Fibroblast of lung (primary cell): ENCODE measurements around the gene TNFAIP2. TPM values are rescaled to one million over a fixed set of nuclear protein-coding genes. Genes with fewer than 3 reads are reported as not detected.

Experiments
- DNase-seq, 2 donors: peaks; one replicate each; pipeline versions ENCODE4 v3.0.0 to v3.0.0-alpha.2; 2010; ENCODE audit warnings: low read depth in 2 of 2
- H2AFZ ChIP-seq: 2 replicates; pipeline ENCODE4 v1.5.1; 2012; ENCODE audit warnings: low read length, control low read depth, inconsistent platforms
- H3K27ac ChIP-seq: 2 replicates; pipeline ENCODE4 v1.5.1; 2011; ENCODE audit warnings: low read length, control low read depth; ENCODE audit not compliant: insufficient read depth
- H3K27me3 ChIP-seq: 2 replicates; pipeline ENCODE4 v1.5.1; 2011; ENCODE audit warnings: mild to moderate bottlenecking, low read length; ENCODE audit not compliant: control insufficient read depth, insufficient read depth
- H3K36me3 ChIP-seq: 2 replicates; pipeline ENCODE4 v1.5.1; 2011; ENCODE audit warnings: low read length; ENCODE audit not compliant: control insufficient read depth, insufficient read depth
- H3K4me1 ChIP-seq: 2 replicates; pipeline ENCODE4 v1.5.1; 2011; ENCODE audit warnings: low read length; ENCODE audit not compliant: control insufficient read depth, insufficient read depth; ENCODE audit errors: extremely low read depth
- H3K4me2 ChIP-seq: 2 replicates; pipeline ENCODE4 v1.5.1; 2011; ENCODE audit warnings: low read length, control low read depth; ENCODE audit not compliant: insufficient read depth; ENCODE audit errors: extremely low read depth
- H3K4me3 ChIP-seq, 4 experiments: fragments of 200-600 bp in 1 of 4; sonication (generic) in 1 of 4; replicated peaks in 1 of 4; 2 replicates each; pipeline ENCODE4 v1.5.1; 2011 to 2016; ENCODE audit warnings: low read length in 4 of 4, low read depth in 3 of 4, mild to moderate bottlenecking in 3 of 4, control low read depth in 2 of 4, inconsistent platforms in 1 of 4, mixed read lengths in 1 of 4; ENCODE audit not compliant: insufficient read depth in 1 of 4; ENCODE audit errors: control extremely low read depth in 1 of 4
- H3K79me2 ChIP-seq: 2 replicates; pipeline ENCODE4 v1.5.1; 2012; ENCODE audit warnings: mild to moderate bottlenecking, low read length, inconsistent platforms; ENCODE audit not compliant: control insufficient read depth, insufficient read depth
- H3K9ac ChIP-seq: 2 replicates; pipeline ENCODE4 v1.5.1; 2011; ENCODE audit warnings: mild to moderate bottlenecking, low read length, control low read depth; ENCODE audit not compliant: insufficient read depth
- H3K9me3 ChIP-seq: 2 replicates; pipeline ENCODE4 v1.5.1; 2012; ENCODE audit warnings: low read depth, low read length; ENCODE audit not compliant: control insufficient read depth, insufficient read depth
- H4K20me1 ChIP-seq: 2 replicates; pipeline ENCODE4 v1.5.1; 2011; ENCODE audit warnings: low read length; ENCODE audit not compliant: control insufficient read depth, insufficient read depth; ENCODE audit errors: extremely low read depth
- EZH2 ChIP-seq: IDR thresholded peaks from 2 replicates; pipeline ENCODE4 v1.5.1; 2012; ENCODE audit warnings: low read length, control low read depth, mild to moderate bottlenecking; ENCODE audit errors: missing control alignments
- polyA plus RNA-seq, 2 donors: library from polyadenylated mRNA; depleted of rRNA in 1 of 2; stranded (reverse) in 1 of 2; unstranded in 1 of 2; fragments of >200 nt; gene quantifications; 2 replicates each; pipeline ENCODE4 v1.2.1, GENCODE V29; 2011 to 2012; ENCODE audit warnings: missing spikeins in 1 of 2
- total RNA-seq: library from RNA; depleted of rRNA; stranded (reverse); fragments of >200 nt; gene quantifications from 2 replicates; pipeline ENCODE4 v1.2.1, GENCODE V29; 2014
- TF ChIP-seq, protein P1 (sequence below), 2 donors: IDR thresholded peaks in 1 of 2; conservative IDR thresholded peaks in 1 of 2; 1 replicate in 1 of 2; 2 replicates in 1 of 2; pipeline ENCODE4 v1.5.1; 2011 to 2012; ENCODE audit warnings: low read length in 2 of 2, control low read depth in 1 of 2, inconsistent platforms in 1 of 2, low read depth in 1 of 2, mild to moderate bottlenecking in 1 of 2

TNFAIP2 gene
- total and polyA plus RNA-seq, 2 donors (not counting 1 experiment from before 2014, with no cell fraction given): 71.5 to 139 TPM

DNA sequence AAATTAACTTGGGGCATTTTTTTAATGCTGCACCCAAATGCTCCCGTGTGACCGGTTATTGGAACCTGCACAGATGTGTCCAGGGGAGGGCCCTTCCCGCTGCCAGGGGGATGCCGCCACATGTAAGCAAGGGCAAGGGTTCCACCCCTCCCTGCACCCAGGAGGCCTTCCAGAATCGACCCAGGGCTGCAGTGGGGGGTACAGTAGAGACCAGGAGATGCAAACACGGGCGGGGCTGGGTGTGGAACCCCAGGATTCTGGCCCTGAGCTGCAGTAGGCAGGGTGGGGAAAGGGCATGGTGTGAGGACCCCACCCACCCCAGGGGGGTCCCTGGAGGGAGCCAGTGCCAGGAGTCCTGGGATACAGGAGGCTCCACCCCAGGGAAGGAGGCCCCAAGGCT is 54.1 kb downstream of the TNFAIP2 start:
- H2AFZ ChIP-seq: no peak overlapping the region
- H3K36me3 ChIP-seq: no peaks in the 10 kb centered on the region
- H3K4me3 ChIP-seq: no peak overlapping the region
- no peak for DNase-seq
- H3K79me2 ChIP-seq: no peaks in the 10 kb centered on the region
- H3K9ac ChIP-seq: no peak overlapping the region
- H3K4me2 ChIP-seq: no peak overlapping the region
- H3K4me1 ChIP-seq: no peaks in the 10 kb centered on the region
- TF ChIP-seq, protein P1, sequence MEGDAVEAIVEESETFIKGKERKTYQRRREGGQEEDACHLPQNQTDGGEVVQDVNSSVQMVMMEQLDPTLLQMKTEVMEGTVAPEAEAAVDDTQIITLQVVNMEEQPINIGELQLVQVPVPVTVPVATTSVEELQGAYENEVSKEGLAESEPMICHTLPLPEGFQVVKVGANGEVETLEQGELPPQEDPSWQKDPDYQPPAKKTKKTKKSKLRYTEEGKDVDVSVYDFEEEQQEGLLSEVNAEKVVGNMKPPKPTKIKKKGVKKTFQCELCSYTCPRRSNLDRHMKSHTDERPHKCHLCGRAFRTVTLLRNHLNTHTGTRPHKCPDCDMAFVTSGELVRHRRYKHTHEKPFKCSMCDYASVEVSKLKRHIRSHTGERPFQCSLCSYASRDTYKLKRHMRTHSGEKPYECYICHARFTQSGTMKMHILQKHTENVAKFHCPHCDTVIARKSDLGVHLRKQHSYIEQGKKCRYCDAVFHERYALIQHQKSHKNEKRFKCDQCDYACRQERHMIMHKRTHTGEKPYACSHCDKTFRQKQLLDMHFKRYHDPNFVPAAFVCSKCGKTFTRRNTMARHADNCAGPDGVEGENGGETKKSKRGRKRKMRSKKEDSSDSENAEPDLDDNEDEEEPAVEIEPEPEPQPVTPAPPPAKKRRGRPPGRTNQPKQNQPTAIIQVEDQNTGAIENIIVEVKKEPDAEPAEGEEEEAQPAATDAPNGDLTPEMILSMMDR (conservative IDR thresholded peaks at IDR 0.05 in 1 of 2, IDR thresholded peaks at IDR 0.05 in 1 of 2; ENCODE audit: low read depth in 1 of 2, low read length in 2 of 2): no peak
- no peak for TF ChIP-seq EZH2
- no peaks in the 10 kb centered on the region for H4K20me1 ChIP-seq
- H3K27me3 ChIP-seq: peaks cover 3% of the 10 kb centered on the region
- H3K27ac ChIP-seq: no peak overlapping the region
- H3K9me3 ChIP-seq: no peaks in the 10 kb centered on the region

DNA sequence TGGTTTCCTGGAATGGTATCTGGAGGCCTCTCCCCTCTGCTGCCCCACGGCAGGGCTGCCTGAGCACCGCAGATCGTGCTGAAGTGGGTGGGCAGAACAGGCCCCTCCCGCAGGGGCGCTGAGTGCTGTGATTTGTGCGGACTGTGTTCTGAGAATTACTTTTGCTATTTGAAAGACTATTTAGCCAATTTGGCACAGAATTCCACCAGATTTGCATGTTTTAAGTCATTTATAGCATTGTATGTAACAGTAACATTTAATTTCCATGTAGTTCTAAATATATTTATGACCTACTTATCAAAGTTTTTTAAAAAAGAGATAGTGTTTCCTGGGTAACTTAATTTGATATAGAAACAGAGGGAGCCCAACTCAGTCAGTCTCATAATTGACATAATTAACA is 55.3 kb downstream of the TNFAIP2 start:
- H4K20me1 ChIP-seq: no peaks in the 10 kb centered on the region
- no peak overlapping the region for H3K4me2 ChIP-seq
- H3K9ac ChIP-seq: no peak overlapping the region
- H3K79me2 ChIP-seq: no peaks in the 10 kb centered on the region
- no peak overlapping the region for H3K4me3 ChIP-seq
- no peaks in the 10 kb centered on the region for H3K9me3 ChIP-seq
- no peak overlapping the region for H3K27ac ChIP-seq
- TF ChIP-seq, protein P1 (conservative IDR thresholded peaks at IDR 0.05 in 1 of 2, IDR thresholded peaks at IDR 0.05 in 1 of 2; ENCODE audit: low read depth in 1 of 2, low read length in 2 of 2): no peak
- TF ChIP-seq EZH2: no peak
- H3K4me1 ChIP-seq: no peaks in the 10 kb centered on the region
- no peaks in the 10 kb centered on the region for H3K27me3 ChIP-seq
- H3K36me3 ChIP-seq: no peaks in the 10 kb centered on the region
- no peak for DNase-seq
- no peak overlapping the region for H2AFZ ChIP-seq

DNA sequence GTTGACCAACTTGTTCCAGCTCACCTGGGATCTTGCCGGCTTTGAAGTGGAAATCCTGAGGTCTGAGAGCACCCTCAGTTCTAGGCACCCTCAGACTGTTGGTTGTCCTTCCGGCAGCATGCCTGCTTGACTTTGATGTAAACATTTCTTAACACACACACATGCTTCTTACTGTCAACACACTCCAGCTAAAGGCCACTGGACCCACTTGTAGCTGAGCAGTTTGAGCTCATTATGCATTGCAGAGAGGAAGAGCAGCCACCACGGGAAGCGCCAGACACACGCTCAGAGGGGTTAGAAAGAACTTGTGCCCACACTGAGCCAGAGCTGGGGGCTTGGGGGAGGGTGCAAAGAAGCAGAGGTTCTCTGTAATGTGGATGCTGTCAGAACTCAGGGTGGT is 55.8 kb downstream of the TNFAIP2 start:
- Histone ChIP-seq H3K4me2 (no peak overlapping the region), H3K4me3 (no peak overlapping the region), H3K9me3 (no peaks in the 10 kb centered on the region), H4K20me1 (no peaks in the 10 kb centered on the region), H3K9ac (no peak overlapping the region), H3K79me2 (no peaks in the 10 kb centered on the region), H2AFZ (no peak overlapping the region), H3K27me3 (no peaks in the 10 kb centered on the region), H3K27ac (no peak overlapping the region), H3K4me1 (no peaks in the 10 kb centered on the region), H3K36me3 (no peaks in the 10 kb centered on the region)
- DNase-seq: no peak
- TF ChIP-seq EZH2: no peak
- TF ChIP-seq, protein P1 (conservative IDR thresholded peaks at IDR 0.05 in 1 of 2, IDR thresholded peaks at IDR 0.05 in 1 of 2; ENCODE audit: low read depth in 1 of 2, low read length in 2 of 2): no peak
